Measurements from ENCODE around the gene AKNA.
"Not testable (repeated sequence)": the region's sequence is repeated elsewhere in the genome, so short reads cannot be mapped to it uniquely, and the experiment has no call there.

Gene AKNA

GRCh38 chr9:114334490-114334889, 53.3 kb downstream of the AKNA start:
- DNase-seq = no peak

GRCh38 chr9:114333718-114334117, 54.1 kb downstream of the AKNA start:
- not testable (repeated sequence) for DNase-seq

DNA sequence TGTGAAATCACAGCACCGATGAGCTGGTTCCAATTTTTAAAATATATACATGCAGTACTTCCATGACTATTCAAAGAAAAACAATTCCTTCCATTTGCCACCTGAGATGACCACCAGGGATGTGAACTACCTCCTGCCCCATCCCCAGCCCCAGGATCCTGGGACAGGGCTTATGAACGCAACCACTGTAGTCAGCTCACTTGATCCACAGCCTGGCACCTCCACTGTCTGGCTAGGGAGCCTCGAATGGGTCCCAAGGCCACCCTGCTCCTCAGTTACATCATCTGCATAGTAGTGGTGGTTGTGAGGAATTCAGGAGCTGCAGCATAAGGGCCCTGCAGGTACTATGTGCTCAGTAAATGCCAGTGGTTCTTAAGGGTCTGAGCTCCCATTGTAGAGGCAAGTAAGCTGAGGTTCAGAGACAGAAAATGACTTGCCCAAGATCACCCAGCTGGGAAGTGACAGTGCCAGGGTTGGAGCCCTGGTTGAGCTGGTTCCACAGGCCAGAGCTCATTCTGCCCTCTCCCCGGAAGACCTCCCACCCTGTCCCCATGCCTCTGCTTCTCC, 55.2 kb downstream of the AKNA start:
- DNase-seq = not testable (repeated sequence)

- not testable (repeated sequence) for DNase-seq
Measured at GRCh38 chr9:114331229-114332195, 56.3 kb downstream of the AKNA start.

DNA sequence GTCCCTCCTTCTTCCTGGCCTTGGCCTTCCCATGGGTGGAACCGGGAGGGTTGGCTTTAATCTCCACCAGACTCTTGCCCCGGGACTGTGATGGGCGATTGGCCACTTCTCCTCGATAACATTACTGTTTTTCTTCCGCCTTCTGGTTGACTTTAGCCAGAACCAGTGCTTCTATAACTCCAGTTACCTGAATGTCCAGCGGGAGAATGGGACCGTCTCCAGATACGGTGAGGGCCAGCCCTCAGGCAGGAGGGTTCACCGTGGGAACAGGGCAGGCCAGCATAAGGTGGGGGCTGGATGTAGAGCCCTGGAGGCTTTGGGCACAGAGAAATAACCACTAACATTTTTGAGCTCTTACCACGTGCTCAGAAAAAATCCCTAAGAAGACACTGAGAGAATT, 57.1 kb downstream of the AKNA start:
- DNase-seq = no peak

DNA sequence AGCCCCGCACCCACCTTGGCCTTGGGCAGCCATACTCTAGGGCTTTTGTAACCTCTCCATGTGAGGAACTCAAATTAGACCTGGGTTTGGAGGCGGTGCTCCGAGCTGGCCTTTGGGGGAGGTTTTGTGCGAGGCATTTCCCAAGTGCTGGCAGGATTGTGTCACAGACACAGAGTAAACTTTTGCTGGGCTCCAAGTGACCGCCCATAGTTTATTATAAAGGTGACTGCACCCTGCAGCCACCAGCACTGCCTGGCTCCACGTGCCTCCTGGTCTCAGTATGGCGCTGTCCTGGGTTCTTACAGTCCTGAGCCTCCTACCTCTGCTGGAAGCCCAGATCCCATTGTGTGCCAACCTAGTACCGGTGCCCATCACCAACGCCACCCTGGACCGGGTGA, 58.2 kb downstream of the AKNA start, which contains the start of gene ORM2:
Gene ORM2 (plus strand): TSS at position 245 of the 398 bp plus-strand sequence. CDS start 36 bp downstream, at position 281.
- DNase-seq = not testable (repeated sequence)

DNA sequence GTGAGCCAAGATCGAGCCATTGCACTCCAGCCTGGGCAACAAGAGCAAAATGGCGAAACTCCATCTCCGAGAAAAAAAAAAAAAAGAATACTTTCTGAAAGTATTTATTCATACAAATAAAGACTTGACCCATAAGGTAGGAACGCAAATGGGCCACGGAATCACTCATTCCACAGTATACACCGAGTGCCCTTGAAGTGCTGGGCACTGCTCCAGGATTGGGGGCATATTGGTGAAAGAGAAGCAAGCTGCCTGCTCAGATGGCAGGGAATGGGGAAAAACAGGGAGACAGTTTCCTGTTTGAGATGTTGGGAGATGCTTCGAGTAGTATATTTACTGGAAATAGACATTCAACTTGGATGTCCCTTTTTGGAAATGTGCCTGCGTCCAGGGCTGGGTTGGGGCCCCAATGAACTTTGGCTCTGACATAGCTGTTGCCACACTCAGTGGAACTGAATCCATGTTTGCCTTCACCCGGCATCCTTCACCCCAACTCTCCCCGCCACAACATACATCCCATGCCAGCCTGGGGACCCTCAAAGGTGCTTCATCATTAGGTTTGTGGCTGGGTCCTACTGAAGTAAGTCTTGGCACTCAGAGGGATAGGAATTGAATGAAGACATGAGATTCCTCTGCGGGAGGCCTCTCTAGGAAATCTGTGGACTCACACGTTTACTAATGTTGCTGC, 58.7 kb downstream of the AKNA start:
- not testable (repeated sequence) for DNase-seq

DNA sequence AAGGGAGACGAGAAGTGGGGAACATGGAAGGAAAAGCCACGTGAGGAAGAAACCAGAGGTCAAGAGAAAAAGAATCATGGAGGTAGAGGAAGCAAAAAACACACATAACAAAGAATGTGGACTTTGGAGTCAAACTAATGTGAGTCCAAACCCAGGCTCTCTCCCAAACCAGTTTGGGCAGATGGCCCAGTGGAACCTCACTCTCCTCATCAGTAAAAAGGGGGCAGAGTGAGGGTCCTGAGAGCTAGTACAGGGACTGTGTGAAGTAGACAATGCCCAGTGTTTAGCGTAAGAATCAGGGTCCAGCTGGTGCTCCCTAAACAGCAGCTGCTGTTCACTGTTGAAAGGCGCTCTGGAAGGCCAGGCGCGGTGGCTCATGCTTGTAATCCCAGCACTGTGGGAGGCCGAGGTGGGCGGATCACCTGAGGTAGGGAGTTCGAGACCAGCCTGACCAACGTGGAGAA, 59.4 kb downstream of the AKNA start:
- DNase-seq = not testable (repeated sequence)

DNA sequence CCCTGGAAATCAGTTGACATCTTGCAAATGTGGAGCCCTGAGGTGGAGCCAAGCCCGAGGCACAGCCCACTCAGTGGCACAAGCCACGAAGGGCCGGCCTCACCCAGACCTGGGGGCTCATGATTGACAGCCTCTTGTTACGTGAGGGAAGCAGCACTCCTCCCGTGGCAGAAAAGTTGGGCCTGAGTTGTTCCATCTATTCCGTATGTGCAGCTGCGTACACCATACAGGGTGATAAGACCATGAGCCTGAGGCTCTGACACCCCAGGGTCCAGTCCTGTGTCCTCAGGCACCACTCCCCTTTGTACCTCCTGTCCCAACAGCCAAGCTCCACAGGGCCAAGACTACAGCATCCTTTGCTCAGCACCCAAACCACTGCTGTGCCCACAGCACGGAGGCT, 60.0 kb downstream of the AKNA start:
- no peak for DNase-seq

GRCh38 chr9:114325684-114326254, 62.0 kb downstream of the AKNA start:
- DNase-seq = not testable (repeated sequence)

DNA sequence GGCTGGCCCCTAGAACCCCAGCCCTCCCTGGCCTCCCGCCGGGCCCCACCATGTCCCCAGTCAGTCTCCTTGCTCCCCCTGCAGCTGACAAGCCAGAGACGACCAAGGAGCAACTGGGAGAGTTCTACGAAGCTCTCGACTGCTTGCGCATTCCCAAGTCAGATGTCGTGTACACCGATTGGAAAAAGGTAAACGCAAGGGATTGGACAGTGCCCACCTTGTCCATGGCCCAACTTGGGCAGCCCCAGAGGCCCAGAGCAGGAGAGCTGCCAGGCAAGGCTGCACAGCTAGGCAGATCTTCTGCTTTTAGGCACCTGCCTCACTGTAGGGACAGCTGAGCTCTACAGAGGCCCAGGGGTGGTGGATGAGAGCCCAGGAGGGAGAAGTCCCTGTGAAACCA, 62.8 kb downstream of the AKNA start:
- not testable (repeated sequence) for DNase-seq

GRCh38 chr9:114324492-114324891, 63.3 kb downstream of the AKNA start:
- no peak for DNase-seq

DNA sequence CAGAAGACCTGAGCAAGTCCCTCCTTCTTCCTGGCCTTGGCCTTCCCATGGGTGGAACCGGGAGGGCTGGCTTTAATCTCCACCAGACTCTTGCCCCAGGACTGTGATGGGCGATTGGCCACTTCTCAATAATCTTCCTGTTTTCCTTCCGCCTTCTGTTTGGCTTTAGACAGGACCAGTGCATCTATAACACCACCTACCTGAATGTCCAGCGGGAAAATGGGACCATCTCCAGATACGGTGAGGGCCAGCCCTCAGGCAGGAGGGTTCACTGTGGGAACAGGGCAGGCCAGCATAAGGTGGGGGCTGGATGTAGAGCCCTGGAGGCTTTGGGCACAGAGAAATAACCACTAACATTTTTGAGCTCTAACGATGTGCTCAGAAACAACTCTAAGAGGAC, 63.9 kb downstream of the AKNA start:
- not testable (repeated sequence) for DNase-seq

DNA sequence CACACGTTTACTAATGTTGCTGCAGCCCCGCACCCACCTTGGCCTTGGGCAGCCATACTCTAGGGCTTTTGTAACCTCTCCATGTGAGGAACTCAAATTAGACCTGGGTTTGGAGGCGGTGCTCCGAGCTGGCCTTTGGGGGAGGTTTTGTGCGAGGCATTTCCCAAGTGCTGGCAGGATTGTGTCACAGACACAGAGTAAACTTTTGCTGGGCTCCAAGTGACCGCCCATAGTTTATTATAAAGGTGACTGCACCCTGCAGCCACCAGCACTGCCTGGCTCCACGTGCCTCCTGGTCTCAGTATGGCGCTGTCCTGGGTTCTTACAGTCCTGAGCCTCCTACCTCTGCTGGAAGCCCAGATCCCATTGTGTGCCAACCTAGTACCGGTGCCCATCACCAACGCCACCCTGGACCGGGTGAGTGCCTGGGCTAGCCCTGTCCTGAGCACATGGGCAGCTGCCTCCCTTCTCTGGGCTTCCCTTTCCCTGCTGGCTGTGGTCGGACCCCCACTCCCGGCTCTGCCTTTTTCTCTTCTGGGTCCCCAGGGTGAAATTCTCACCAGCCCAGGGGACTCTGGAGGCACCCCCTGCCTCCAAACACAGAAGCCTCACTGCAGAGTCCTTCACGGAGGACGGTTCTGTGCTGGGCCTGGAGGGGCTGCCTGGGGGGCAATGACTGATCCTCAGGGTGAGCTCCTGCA, 64.8 kb downstream of the AKNA start, which contains the start of gene ORM1:
Gene ORM1 (plus strand): TSS at position 268 of the 701 bp plus-strand sequence. CDS start 36 bp downstream, at position 304.
- not testable (repeated sequence) for DNase-seq

- DNase-seq = not testable (repeated sequence)
Measured at GRCh38 chr9:114322160-114322818, 65.5 kb downstream of the AKNA start.

- DNase-seq = no peak
Measured at GRCh38 chr9:114321759-114322158, 66.0 kb downstream of the AKNA start.

GRCh38 chr9:114320710-114321109, 67.1 kb downstream of the AKNA start:
- DNase-seq = not testable (repeated sequence)

- DNase-seq = no peak
Measured at GRCh38 chr9:114319147-114319546, 68.6 kb downstream of the AKNA start.

GRCh38 chr9:114318416-114318815, 69.4 kb downstream of the AKNA start:
- DNase-seq = no peak

- no peak for DNase-seq
Measured at GRCh38 chr9:114317665-114318357, 70.0 kb downstream of the AKNA start.

All from NK-92 treated with Interleukin-12 subunit alpha and Interleukin-12 subunit beta, amount 100 ng/mL, for 24 hours (cell line).